ENCODE results near the gene P2RY4. TPM values are rescaled to one million over a fixed set of nuclear protein-coding genes. Genes with fewer than 3 reads are reported as not detected.

Gene P2RY4
- polyA plus RNA-seq, 1 donor from 2014 or later = not detected

GRCh38 chrX:70268034-70268433, 8.0 kb upstream of the P2RY4 start, which contains the start of gene ARR3:
Gene ARR3, plus strand, starts transcription at chrX:70268334. Its CDS starts 1,052 bp downstream, at chrX:70269386.
- Histone ChIP-seq H2AFZ (ENCODE audit: low read depth, low read length) (no peak within 1 kb of the TSS), H3K36me3 (ENCODE audit: insufficient read depth, low read length) (no peaks in the 10 kb centered on the region), H3K9me2 (ENCODE audit: insufficient read depth, low read length) (no peaks in the 10 kb centered on the region), H3F3A (ENCODE audit: insufficient read depth, low read length, poor library complexity, severe bottlenecking) (no peaks in the 10 kb centered on the region), H3K4me3 (ENCODE audit: low read length) (no peak within 1 kb of the TSS), H4K20me1 (ENCODE audit: insufficient read depth) (no peaks in the 10 kb centered on the region), H3K4me2 (ENCODE audit: low read length) (no peak within 1 kb of the TSS), H3K9ac (ENCODE audit: low read length) (no peak within 1 kb of the TSS), H3K27ac (ENCODE audit: low read length) (no peak within 1 kb of the TSS), H3K27me3 (ENCODE audit: insufficient read depth, low read depth, low read length) (no peaks in the 10 kb centered on the region), H3K9me3 (ENCODE audit: low read length) (no peaks in the 10 kb centered on the region), H3K79me2 (replicated peaks; ENCODE audit: insufficient read depth, low read length) (no peaks in the 10 kb centered on the region)
- TF ChIP-seq TAF1 (IDR thresholded peaks at IDR 0.05; ENCODE audit: low read depth) = no peak
- TF ChIP-seq MXI1 (conservative IDR thresholded peaks at IDR 0.05; ENCODE audit: poor library complexity, severe bottlenecking) = no peak
- TF ChIP-seq REST (IDR thresholded peaks at IDR 0.05; ENCODE audit: borderline replicate concordance) = no peak
- TF ChIP-seq RAD21 (conservative IDR thresholded peaks at IDR 0.05) = no peak
- no peak for TF ChIP-seq EP300 (conservative IDR thresholded peaks at IDR 0.05; ENCODE audit: poor library complexity, severe bottlenecking)
- TF ChIP-seq EZH2 (IDR thresholded peaks at IDR 0.05; ENCODE audit: borderline replicate concordance, insufficient read depth, low read length, poor library complexity, severe bottlenecking) = no peak
- no peak for TF ChIP-seq SMC3 (conservative IDR thresholded peaks at IDR 0.05; ENCODE audit: poor library complexity)
- TF ChIP-seq CTCF (IDR thresholded peaks at IDR 0.05; ENCODE audit: poor library complexity, severe bottlenecking) = no peak
- no peak for TF ChIP-seq POLR2AphosphoS5 (IDR thresholded peaks at IDR 0.05)

- Histone ChIP-seq H3K9me3 (ENCODE audit: low read length) (no peaks in the 10 kb centered on the region), H3K9me2 (ENCODE audit: insufficient read depth, low read length) (no peaks in the 10 kb centered on the region), H3F3A (ENCODE audit: insufficient read depth, low read length, poor library complexity, severe bottlenecking) (no peaks in the 10 kb centered on the region), H3K36me3 (ENCODE audit: insufficient read depth, low read length) (no peaks in the 10 kb centered on the region), H2AFZ (ENCODE audit: low read depth, low read length) (no peak overlapping the region), H3K27ac (ENCODE audit: low read length) (no peak overlapping the region), H3K4me3 (ENCODE audit: low read length) (no peak overlapping the region), H3K9ac (ENCODE audit: low read length) (no peak overlapping the region), H3K79me2 (replicated peaks; ENCODE audit: insufficient read depth, low read length) (no peaks in the 10 kb centered on the region), H3K27me3 (ENCODE audit: insufficient read depth, low read depth, low read length) (no peaks in the 10 kb centered on the region), H3K4me2 (ENCODE audit: low read length) (no peak overlapping the region), H4K20me1 (ENCODE audit: insufficient read depth) (no peaks in the 10 kb centered on the region)
- no peak for TF ChIP-seq SMC3 (conservative IDR thresholded peaks at IDR 0.05; ENCODE audit: poor library complexity)
- no peak for TF ChIP-seq TAF1 (IDR thresholded peaks at IDR 0.05; ENCODE audit: low read depth)
- TF ChIP-seq POLR2AphosphoS5 (IDR thresholded peaks at IDR 0.05) = no peak
- TF ChIP-seq CTCF (IDR thresholded peaks at IDR 0.05; ENCODE audit: poor library complexity, severe bottlenecking) = no peak
- TF ChIP-seq REST (IDR thresholded peaks at IDR 0.05; ENCODE audit: borderline replicate concordance) = no peak
Measured at GRCh38 chrX:70264784-70265183, 4.8 kb upstream of the P2RY4 start.

All from neural cell (in vitro differentiated cells).